A549 (cell line): ENCODE results near the gene TNRC18.

Experiments used
- CTCF ChIP-seq: fragments of >200 bp; sonication (Bioruptor Twin); formaldehyde crosslinking; IDR thresholded peaks from 3 replicates; pipeline ENCODE4 v1.5.1; 2016
- MYC ChIP-seq: IDR thresholded peaks from 2 replicates; pipeline ENCODE4 v1.6.1; 2012; ENCODE audit warnings: mild to moderate bottlenecking, inconsistent platforms, low read length, improper control_type of control experiment, borderline replicate concordance
- POLR2A ChIP-seq: IDR thresholded peaks from 2 replicates; pipeline ENCODE4 v1.6.1; 2012; ENCODE audit warnings: mild to moderate bottlenecking, low read length
- ZFP36 ChIP-seq: fragments of 450-650 bp; IDR thresholded peaks from 2 replicates; pipeline ENCODE4 v1.6.1; 2014; ENCODE audit warnings: borderline replicate concordance; ENCODE audit not compliant: partially characterized antibody

GRCh38 chr7:5283421-5284303 is 140.0 kb downstream of the TNRC18 start:
- TF ChIP-seq POLR2A (no peak), MYC (no peak), ZFP36 (no peak), CTCF (no peak)
